ENCODE data around the gene TALDO1.

GRCh38 chr11:774873-775592, 27.8 kb downstream of the TALDO1 start:
- TF ChIP-seq, protein P1, sequence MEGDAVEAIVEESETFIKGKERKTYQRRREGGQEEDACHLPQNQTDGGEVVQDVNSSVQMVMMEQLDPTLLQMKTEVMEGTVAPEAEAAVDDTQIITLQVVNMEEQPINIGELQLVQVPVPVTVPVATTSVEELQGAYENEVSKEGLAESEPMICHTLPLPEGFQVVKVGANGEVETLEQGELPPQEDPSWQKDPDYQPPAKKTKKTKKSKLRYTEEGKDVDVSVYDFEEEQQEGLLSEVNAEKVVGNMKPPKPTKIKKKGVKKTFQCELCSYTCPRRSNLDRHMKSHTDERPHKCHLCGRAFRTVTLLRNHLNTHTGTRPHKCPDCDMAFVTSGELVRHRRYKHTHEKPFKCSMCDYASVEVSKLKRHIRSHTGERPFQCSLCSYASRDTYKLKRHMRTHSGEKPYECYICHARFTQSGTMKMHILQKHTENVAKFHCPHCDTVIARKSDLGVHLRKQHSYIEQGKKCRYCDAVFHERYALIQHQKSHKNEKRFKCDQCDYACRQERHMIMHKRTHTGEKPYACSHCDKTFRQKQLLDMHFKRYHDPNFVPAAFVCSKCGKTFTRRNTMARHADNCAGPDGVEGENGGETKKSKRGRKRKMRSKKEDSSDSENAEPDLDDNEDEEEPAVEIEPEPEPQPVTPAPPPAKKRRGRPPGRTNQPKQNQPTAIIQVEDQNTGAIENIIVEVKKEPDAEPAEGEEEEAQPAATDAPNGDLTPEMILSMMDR (IDR thresholded peaks at IDR 0.05): peak in 2 of 6 experiments; percentile 6 to 17
- no peak for TF ChIP-seq POLR2A (IDR thresholded peaks at IDR 0.05)
